ENCODE data around the gene CNTFR. TPM values are rescaled to one million over a fixed set of nuclear protein-coding genes. Genes with fewer than 3 reads are reported as not detected.

The CNTFR gene
- total and polyA plus RNA-seq, 4 donors, result 0.75 to 3.3 (median 2.0) TPM

DNA sequence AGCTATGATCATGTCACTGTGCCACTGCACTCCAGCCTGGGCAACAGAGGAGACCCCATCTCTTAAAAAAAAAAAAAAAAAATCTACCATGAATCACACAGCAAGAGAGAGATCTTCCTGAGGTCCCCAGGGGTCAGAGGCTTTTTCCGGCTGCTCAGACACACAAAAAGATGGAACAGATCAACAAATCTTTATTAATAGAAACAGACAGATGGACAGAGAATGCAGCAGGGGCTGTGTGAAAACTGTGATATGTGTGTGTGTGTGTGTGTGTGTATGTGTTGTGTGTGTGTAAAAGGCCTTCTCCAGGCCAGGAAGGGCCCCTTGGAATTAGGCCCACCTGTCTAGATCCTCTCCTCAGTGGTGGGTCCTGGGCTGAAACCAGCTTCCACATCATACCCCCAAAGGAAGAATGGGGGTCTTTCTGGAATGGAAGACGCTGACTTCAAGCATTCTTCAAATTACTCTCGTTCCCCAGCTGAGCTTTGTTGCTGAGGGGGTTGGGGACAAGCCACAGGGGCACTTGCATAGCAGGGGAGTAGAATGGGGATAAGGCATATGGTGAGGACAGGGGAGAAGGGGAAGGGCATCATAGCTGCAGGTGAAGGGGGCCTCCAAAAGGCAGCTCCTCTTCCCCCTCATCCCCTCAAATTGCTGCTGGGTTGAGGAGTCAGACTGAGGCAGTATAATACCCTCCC, 45.2 kb upstream of the CNTFR start:
- H3K4me3 ChIP-seq (ENCODE audit: low read depth in 1 of 3, low read length in 3 of 3), result no peak overlapping the region
- WGBS, result 67% methylated on average over 3 of the region's 3 CpGs

DNA sequence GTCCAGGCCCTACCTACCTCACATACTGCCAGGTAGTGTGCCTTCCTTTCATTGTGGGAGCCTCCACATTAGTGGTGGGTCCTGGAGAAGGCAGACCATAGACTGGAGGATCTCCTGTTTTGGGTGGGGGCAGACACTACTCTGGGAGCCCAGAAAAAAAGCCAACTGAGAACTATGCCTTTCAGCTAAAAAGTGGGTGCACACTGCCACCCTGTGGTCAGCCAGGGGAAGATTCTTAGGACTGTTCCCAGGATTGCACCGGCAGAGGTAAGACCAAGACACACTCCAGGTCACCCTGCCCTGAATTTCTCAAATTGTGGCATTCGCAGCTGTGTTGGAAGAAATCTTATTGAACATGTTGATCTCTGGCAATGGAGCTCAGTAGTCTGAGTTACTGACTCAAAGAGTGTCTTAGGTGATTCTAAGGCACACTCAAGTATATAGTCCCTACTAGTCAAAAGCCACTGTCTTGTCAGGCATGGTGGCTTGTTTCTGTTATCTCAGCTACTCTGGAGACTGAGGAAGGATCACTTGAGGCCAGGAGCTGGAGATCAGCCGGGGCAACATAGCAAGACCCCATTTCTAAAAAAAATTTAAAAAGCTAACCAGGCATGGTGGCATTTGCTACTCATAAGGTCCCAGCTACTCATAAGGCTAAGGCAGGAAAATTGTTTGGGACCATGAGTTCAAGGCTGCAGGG, 44.5 kb upstream of the CNTFR start:
- H3K9ac ChIP-seq (ENCODE audit: low read depth in 1 of 2, low read length in 2 of 2), result no peak overlapping the region
- H3K9me3 ChIP-seq (ENCODE audit: control insufficient read depth in 4 of 4, low read length in 3 of 4), result no peaks in the 10 kb centered on the region
- H3K4me1 ChIP-seq (ENCODE audit: control insufficient read depth in 4 of 4, insufficient read depth in 4 of 4, low read length in 3 of 4), result peaks cover 8 to 87% (median 79%) of the 10 kb centered on the region in 4 donors
- no peak overlapping the region for H3K4me3 ChIP-seq (ENCODE audit: low read depth in 1 of 3, low read length in 3 of 3)
- H3K27me3 ChIP-seq (ENCODE audit: control insufficient read depth in 4 of 4, insufficient read depth in 4 of 4, low read length in 3 of 4), result no peaks in the 10 kb centered on the region
- H3K27ac ChIP-seq (ENCODE audit: low read depth in 1 of 2, low read length in 2 of 2), result no peak overlapping the region
- TF ChIP-seq YY1 (IDR thresholded peaks at IDR 0.05) (no peak), GABPA (IDR thresholded peaks at IDR 0.05 in 1 of 2, conservative IDR thresholded peaks at IDR 0.05 in 1 of 2) (no peak), SP1 (IDR thresholded peaks at IDR 0.05) (no peak), RXRA (IDR thresholded peaks at IDR 0.05) (peak in 1 of 2 donors; percentile 9), JUND (IDR thresholded peaks at IDR 0.05) (no peak), RAD21 (IDR thresholded peaks at IDR 0.05) (peak; percentile 90 to 92), TAF1 (conservative IDR thresholded peaks at IDR 0.05) (no peak), NR2F2 (IDR thresholded peaks at IDR 0.05) (no peak), HNF4G (IDR thresholded peaks at IDR 0.05) (no peak), FOXA1 (IDR thresholded peaks at IDR 0.05) (no peak), EGR1 (IDR thresholded peaks at IDR 0.05; ENCODE audit: low read depth in 2 of 2) (no peak), FOXA2 (IDR thresholded peaks at IDR 0.05) (no peak), HNF4A (conservative IDR thresholded peaks at IDR 0.05) (no peak)
- TF ChIP-seq, protein P1, sequence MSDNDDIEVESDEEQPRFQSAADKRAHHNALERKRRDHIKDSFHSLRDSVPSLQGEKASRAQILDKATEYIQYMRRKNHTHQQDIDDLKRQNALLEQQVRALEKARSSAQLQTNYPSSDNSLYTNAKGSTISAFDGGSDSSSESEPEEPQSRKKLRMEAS (IDR thresholded peaks at IDR 0.05), result no peak
- TF ChIP-seq, protein P2, sequence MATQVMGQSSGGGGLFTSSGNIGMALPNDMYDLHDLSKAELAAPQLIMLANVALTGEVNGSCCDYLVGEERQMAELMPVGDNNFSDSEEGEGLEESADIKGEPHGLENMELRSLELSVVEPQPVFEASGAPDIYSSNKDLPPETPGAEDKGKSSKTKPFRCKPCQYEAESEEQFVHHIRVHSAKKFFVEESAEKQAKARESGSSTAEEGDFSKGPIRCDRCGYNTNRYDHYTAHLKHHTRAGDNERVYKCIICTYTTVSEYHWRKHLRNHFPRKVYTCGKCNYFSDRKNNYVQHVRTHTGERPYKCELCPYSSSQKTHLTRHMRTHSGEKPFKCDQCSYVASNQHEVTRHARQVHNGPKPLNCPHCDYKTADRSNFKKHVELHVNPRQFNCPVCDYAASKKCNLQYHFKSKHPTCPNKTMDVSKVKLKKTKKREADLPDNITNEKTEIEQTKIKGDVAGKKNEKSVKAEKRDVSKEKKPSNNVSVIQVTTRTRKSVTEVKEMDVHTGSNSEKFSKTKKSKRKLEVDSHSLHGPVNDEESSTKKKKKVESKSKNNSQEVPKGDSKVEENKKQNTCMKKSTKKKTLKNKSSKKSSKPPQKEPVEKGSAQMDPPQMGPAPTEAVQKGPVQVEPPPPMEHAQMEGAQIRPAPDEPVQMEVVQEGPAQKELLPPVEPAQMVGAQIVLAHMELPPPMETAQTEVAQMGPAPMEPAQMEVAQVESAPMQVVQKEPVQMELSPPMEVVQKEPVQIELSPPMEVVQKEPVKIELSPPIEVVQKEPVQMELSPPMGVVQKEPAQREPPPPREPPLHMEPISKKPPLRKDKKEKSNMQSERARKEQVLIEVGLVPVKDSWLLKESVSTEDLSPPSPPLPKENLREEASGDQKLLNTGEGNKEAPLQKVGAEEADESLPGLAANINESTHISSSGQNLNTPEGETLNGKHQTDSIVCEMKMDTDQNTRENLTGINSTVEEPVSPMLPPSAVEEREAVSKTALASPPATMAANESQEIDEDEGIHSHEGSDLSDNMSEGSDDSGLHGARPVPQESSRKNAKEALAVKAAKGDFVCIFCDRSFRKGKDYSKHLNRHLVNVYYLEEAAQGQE (IDR thresholded peaks at IDR 0.05), result no peak
- TF ChIP-seq, protein P3, sequence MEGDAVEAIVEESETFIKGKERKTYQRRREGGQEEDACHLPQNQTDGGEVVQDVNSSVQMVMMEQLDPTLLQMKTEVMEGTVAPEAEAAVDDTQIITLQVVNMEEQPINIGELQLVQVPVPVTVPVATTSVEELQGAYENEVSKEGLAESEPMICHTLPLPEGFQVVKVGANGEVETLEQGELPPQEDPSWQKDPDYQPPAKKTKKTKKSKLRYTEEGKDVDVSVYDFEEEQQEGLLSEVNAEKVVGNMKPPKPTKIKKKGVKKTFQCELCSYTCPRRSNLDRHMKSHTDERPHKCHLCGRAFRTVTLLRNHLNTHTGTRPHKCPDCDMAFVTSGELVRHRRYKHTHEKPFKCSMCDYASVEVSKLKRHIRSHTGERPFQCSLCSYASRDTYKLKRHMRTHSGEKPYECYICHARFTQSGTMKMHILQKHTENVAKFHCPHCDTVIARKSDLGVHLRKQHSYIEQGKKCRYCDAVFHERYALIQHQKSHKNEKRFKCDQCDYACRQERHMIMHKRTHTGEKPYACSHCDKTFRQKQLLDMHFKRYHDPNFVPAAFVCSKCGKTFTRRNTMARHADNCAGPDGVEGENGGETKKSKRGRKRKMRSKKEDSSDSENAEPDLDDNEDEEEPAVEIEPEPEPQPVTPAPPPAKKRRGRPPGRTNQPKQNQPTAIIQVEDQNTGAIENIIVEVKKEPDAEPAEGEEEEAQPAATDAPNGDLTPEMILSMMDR (IDR thresholded peaks at IDR 0.05; ENCODE audit: low read depth, low read length, missing input control), result peak; percentile 86
- TF ChIP-seq, protein P4, sequence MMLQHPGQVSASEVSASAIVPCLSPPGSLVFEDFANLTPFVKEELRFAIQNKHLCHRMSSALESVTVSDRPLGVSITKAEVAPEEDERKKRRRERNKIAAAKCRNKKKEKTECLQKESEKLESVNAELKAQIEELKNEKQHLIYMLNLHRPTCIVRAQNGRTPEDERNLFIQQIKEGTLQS (IDR thresholded peaks at IDR 0.05), result no peak
- TF ChIP-seq, protein P5, sequence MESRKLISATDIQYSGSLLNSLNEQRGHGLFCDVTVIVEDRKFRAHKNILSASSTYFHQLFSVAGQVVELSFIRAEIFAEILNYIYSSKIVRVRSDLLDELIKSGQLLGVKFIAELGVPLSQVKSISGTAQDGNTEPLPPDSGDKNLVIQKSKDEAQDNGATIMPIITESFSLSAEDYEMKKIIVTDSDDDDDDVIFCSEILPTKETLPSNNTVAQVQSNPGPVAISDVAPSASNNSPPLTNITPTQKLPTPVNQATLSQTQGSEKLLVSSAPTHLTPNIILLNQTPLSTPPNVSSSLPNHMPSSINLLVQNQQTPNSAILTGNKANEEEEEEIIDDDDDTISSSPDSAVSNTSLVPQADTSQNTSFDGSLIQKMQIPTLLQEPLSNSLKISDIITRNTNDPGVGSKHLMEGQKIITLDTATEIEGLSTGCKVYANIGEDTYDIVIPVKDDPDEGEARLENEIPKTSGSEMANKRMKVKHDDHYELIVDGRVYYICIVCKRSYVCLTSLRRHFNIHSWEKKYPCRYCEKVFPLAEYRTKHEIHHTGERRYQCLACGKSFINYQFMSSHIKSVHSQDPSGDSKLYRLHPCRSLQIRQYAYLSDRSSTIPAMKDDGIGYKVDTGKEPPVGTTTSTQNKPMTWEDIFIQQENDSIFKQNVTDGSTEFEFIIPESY (IDR thresholded peaks at IDR 0.05), result no peak
- peaks cover 0 to 4% (median 2%) of the 10 kb centered on the region in 4 donors for H3K36me3 ChIP-seq (ENCODE audit: control insufficient read depth in 4 of 4, insufficient read depth in 3 of 4, low read depth in 1 of 4, low read length in 3 of 4)
- DNase-seq (ENCODE audit: low spot score), result peak; percentile 77
- 22% methylated on average over 3 of the region's 3 CpGs for whole genome bisulfite sequencing

More for the DNA sequence above, 45.2 kb upstream of the CNTFR start:
- Histone ChIP-seq H3K27me3 (ENCODE audit: control insufficient read depth in 4 of 4, insufficient read depth in 4 of 4, low read length in 3 of 4) (no peaks in the 10 kb centered on the region), H3K27ac (ENCODE audit: low read depth in 1 of 2, low read length in 2 of 2) (no peak overlapping the region), H3K36me3 (ENCODE audit: control insufficient read depth in 4 of 4, insufficient read depth in 3 of 4, low read depth in 1 of 4, low read length in 3 of 4) (peaks cover 0 to 4% (median 2%) of the 10 kb centered on the region in 4 donors), H3K9ac (ENCODE audit: low read depth in 1 of 2, low read length in 2 of 2) (no peak overlapping the region), H3K9me3 (ENCODE audit: control insufficient read depth in 4 of 4, low read length in 3 of 4) (no peaks in the 10 kb centered on the region), H3K4me1 (ENCODE audit: control insufficient read depth in 4 of 4, insufficient read depth in 4 of 4, low read length in 3 of 4) (peaks cover 7 to 80% (median 73%) of the 10 kb centered on the region in 4 donors)
- TF ChIP-seq HNF4G (IDR thresholded peaks at IDR 0.05) (no peak), YY1 (IDR thresholded peaks at IDR 0.05) (no peak), HNF4A (conservative IDR thresholded peaks at IDR 0.05) (no peak)
- no peak for DNase-seq (ENCODE audit: low spot score)

All from liver (tissue), 9 donors.